AG09319 (cell line): ENCODE measurements around the gene SH3TC1.

ENCODE experiments used
- DNase-seq: peaks from one replicate; pipeline ENCODE4 v3.0.0-alpha.2; 2010; ENCODE audit warnings: low read depth; ENCODE audit errors: extremely low read depth
- TF ChIP-seq, protein P1 (sequence below): IDR thresholded peaks from 2 replicates; pipeline ENCODE4 v1.5.1; 2011; ENCODE audit warnings: low read depth, mild to moderate bottlenecking, inconsistent platforms, low read length, moderate library complexity

Gene SH3TC1

DNA sequence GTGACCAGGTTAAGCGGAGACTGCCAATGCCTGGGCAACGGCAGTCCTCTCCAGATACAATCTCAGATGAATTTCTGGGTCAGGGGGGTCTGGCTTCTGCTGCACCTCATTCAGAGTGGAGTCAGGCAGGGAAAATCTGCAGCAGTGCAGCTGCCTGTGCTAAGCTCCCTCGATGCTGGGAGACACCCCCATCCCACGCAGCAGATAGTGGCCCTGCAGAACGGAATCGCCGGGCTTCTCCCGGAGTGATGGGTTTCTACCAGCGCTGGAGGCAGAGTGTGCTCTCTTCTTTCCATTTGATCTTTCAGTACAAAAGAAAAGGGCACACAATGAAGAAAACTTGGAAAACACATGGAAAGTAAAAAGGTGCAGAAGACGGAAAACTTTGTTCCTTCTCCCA lies 45.6 kb upstream of the SH3TC1 start:
- TF ChIP-seq, protein P1, sequence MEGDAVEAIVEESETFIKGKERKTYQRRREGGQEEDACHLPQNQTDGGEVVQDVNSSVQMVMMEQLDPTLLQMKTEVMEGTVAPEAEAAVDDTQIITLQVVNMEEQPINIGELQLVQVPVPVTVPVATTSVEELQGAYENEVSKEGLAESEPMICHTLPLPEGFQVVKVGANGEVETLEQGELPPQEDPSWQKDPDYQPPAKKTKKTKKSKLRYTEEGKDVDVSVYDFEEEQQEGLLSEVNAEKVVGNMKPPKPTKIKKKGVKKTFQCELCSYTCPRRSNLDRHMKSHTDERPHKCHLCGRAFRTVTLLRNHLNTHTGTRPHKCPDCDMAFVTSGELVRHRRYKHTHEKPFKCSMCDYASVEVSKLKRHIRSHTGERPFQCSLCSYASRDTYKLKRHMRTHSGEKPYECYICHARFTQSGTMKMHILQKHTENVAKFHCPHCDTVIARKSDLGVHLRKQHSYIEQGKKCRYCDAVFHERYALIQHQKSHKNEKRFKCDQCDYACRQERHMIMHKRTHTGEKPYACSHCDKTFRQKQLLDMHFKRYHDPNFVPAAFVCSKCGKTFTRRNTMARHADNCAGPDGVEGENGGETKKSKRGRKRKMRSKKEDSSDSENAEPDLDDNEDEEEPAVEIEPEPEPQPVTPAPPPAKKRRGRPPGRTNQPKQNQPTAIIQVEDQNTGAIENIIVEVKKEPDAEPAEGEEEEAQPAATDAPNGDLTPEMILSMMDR: no peak
- no peak for DNase-seq

DNA sequence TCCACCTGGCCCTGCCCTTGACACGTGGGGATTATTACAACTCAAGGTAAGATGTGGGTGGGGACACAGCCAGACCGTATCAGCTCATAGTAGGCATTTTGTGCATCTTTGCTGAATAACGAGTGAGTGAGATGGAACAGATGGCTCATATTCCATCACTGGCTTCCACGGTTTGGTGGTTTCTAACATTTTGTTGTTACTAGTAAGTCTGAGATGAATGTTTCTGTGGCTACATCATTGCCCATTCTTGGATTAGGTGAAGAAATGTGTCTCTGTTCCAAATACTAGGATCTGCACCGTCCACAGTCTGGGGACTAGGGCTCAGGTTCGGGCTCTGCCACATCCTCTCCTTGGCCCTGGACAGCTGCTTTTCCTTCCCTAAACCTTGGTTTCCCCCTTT lies 44.0 kb upstream of the SH3TC1 start:
- no peak for DNase-seq
- TF ChIP-seq, protein P1: no peak

DNA sequence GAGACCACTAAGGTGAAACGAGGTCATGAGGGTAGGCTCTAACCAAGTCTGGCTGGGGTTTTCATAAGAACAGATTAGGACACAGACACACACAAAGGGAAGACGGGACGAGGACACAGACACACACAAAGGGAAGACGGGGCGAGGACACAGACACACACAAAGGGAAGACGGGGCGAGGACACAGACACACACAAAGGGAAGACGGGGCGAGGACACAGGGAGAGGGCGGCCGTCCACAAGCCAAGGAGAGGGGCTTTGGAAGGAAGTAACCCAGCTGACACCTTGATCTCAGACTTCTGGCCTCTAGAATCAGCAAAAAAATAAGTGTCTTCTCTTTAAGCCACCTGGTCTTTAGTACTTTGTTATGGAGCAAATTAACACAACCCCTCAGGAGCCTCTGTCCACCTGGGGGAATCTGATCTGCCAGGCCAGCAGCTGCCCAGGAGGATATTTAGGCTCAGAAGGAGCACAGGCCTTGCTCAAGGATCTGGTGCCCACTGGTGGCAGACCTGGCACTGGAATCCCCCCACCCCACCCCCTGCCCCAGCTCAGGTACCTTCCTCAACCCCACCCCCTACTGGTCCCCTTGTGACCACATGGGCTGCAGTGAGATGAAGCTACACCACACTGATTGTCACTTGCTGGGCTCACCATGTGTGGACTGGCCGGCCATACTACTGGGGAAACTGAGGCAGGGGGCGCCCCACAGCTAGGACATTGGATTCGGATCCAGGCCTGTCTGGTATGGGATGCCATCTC lies 43.2 kb upstream of the SH3TC1 start:
- TF ChIP-seq, protein P1: no peak
- no peak for DNase-seq

DNA sequence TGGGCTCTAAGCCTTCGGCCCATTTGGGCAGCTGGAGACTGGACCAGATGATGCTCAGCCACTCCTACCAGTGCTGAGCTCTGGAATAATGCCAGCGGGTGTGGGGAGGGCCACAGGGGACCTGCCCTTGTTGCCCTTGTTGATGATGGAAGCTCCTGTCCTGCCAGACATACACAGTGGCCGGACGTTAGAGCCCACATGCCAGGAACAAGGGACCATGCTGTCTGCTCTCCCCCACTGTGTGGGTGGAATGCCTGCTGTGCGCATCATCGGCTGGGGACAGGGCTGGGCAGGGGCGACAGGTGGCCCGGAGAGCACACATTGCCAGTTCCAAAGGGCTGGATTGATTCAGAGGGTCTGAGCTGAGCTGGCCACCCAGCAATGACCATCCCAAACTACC lies 42.5 kb upstream of the SH3TC1 start:
- DNase-seq: no peak
- TF ChIP-seq, protein P1: no peak

DNA sequence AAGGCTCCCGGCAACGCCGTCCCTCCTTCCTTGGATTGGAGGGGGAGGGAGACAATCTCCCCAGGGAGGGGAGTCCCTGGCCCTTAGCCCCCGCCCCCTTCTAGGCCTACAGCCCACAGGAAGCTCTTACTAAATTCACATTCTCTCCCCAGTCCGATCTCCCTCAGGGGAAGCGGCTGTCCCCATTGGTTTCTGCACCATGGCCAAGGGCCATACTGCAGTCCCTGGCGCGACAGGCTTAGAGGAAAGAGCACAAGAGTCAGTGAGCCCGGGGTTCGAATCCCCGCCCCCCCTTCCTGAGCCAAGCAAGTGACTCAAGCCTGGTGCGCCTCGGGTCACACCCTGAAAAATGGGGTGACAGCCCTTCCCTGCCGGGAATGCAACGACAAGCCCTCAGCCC lies 41.6 kb upstream of the SH3TC1 start:
- no peak for DNase-seq
- TF ChIP-seq, protein P1: no peak

DNA sequence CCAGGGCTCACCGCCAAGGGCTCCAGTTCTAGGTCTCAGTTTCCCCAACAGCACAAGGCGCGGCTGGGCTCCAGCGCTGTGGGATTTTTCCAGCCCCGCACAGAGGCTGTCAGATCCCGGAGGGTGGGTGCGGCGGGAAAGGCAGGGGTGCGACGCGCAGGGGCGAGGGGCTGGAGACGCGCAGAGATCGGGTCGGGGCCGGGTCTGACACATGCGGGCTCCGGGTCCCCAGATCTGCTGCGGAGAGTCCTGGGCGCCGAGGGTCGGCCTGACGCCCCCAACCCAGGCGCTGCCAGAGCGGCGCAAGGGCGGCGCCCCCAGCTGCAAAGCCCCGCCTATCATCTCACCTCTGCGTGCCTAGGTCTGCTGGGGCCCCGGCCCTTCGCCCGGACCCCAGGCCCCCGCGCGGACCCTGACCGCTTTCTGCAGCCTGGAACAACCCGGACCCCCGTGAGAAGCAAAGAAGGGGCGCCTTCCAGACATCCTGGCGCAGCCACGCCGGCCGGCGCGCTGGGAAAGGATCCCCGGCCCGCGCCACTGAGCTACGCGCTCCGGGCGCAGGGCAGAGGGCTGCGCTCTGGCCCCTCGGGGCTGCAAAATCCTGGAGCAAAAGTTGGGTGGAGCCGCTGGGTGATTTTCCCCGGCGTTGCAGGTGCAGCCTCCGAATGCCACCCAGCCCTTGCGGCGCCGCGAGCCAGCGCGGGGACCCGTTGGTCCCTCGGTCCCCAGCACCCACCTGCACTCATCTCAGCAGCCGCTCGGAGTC lies 41.0 kb upstream of the SH3TC1 start:
- no peak for DNase-seq
- TF ChIP-seq, protein P1: no peak
